Measurements from ENCODE around the gene RNF215. TPM values are rescaled to one million over a fixed set of nuclear protein-coding genes. Genes with fewer than 3 reads are reported as not detected.
A peak's percentile ranks its signal among the peaks of the same experiment; 100 is the strongest.
"Not testable (repeated sequence)": the region's sequence is repeated elsewhere in the genome, so short reads cannot be mapped to it uniquely, and the experiment has no call there.

Gene RNF215
- total RNA-seq, 1 donor from 2014 or later: 10.4 TPM

- peaks cover 2% of the 10 kb centered on the region for H3K27me3 Mint-ChIP-seq
- peaks cover 34% of the 10 kb centered on the region for H3K36me3 Mint-ChIP-seq (ENCODE audit: low read depth)
- no peaks in the 10 kb centered on the region for H3K9me3 Mint-ChIP-seq
- H3K4me3 Mint-ChIP-seq: peak within 1 kb of the TSS; percentile 95
- peak within 1 kb of the TSS; percentile 92 for H3K27ac Mint-ChIP-seq
- DNase-seq: peak; percentile 98
- intact Hi-C loops (cut with micrococcal nuclease): loop anchor here (1.0 to 2.0 kb wide), 4 partner anchors 29 to 68 kb away; partner anchors contain the start of genes CASTOR1 and RNF215
- H3K4me1 Mint-ChIP-seq: peaks cover 31% of the 10 kb centered on the region
Observed at GRCh38 chr22:30356449-30357235, 30.6 kb downstream of the RNF215 start, which contains the start of the genes CCDC157 and SF3A1. Gene CCDC157, plus strand, starts transcription at chr22:30357007. Its CDS starts 8,994 bp downstream, at chr22:30366001. Gene SF3A1, minus strand, starts transcription at chr22:30356894. Its CDS starts 102 bp downstream, at chr22:30356792.

- DNase-seq: no peak
- H3K9me3 Mint-ChIP-seq: no peaks in the 10 kb centered on the region
- intact Hi-C loops (cut with micrococcal nuclease): loop anchor here (1.0 kb wide), 1 partner anchor 48 kb away; no protein-coding TSS in a partner anchor
- H3K36me3 Mint-ChIP-seq (ENCODE audit: low read depth): peaks cover 51% of the 10 kb centered on the region
- peak overlapping the region; percentile 50 for H3K27ac Mint-ChIP-seq
- peak overlapping the region; percentile 95 for H3K4me3 Mint-ChIP-seq
- H3K4me1 Mint-ChIP-seq: peaks cover 41% of the 10 kb centered on the region
- peaks cover 2% of the 10 kb centered on the region for H3K27me3 Mint-ChIP-seq
Observed at GRCh38 chr22:30354644-30355043, 32.6 kb downstream of the RNF215 start.

- no peak overlapping the region for H3K27ac Mint-ChIP-seq
- H3K4me3 Mint-ChIP-seq: no peak overlapping the region
- DNase-seq: no peak
- peaks cover 49% of the 10 kb centered on the region for H3K4me1 Mint-ChIP-seq
- no peaks in the 10 kb centered on the region for H3K27me3 Mint-ChIP-seq
- intact Hi-C loops (cut with micrococcal nuclease): no loop called here
- peaks cover 71% of the 10 kb centered on the region for H3K36me3 Mint-ChIP-seq (ENCODE audit: low read depth)
- no peaks in the 10 kb centered on the region for H3K9me3 Mint-ChIP-seq
Observed at GRCh38 chr22:30351226-30351625, 36.0 kb downstream of the RNF215 start.

- peaks cover 37% of the 10 kb centered on the region for H3K4me1 Mint-ChIP-seq
- peak overlapping the region; percentile 83 for H3K27ac Mint-ChIP-seq
- DNase-seq: no peak
- H3K9me3 Mint-ChIP-seq: no peaks in the 10 kb centered on the region
- peak overlapping the region; percentile 25 for H3K4me3 Mint-ChIP-seq
- no peaks in the 10 kb centered on the region for H3K27me3 Mint-ChIP-seq
- H3K36me3 Mint-ChIP-seq (ENCODE audit: low read depth): peaks cover 77% of the 10 kb centered on the region
- intact Hi-C loops (cut with micrococcal nuclease): no loop called here
Observed at GRCh38 chr22:30348809-30349208, 38.4 kb downstream of the RNF215 start.

- Mint-ChIP-seq H3K27ac (peak overlapping the region; percentile 83), H3K4me1 (peaks cover 35% of the 10 kb centered on the region), H3K9me3 (no peaks in the 10 kb centered on the region), H3K36me3 (ENCODE audit: low read depth) (peaks cover 77% of the 10 kb centered on the region), H3K27me3 (no peaks in the 10 kb centered on the region), H3K4me3 (peak overlapping the region; percentile 25)
- intact Hi-C loops (cut with micrococcal nuclease): no loop called here
- DNase-seq: no peak
Observed at GRCh38 chr22:30348404-30348803, 38.8 kb downstream of the RNF215 start.

- peaks cover 77% of the 10 kb centered on the region for H3K36me3 Mint-ChIP-seq (ENCODE audit: low read depth)
- H3K4me3 Mint-ChIP-seq: peak overlapping the region; percentile 36
- no peaks in the 10 kb centered on the region for H3K27me3 Mint-ChIP-seq
- intact Hi-C loops (cut with micrococcal nuclease): no loop called here
- H3K9me3 Mint-ChIP-seq: no peaks in the 10 kb centered on the region
- H3K27ac Mint-ChIP-seq: peak overlapping the region; percentile 87
- DNase-seq: no peak
- H3K4me1 Mint-ChIP-seq: peaks cover 35% of the 10 kb centered on the region
Observed at GRCh38 chr22:30347255-30347892, 39.8 kb downstream of the RNF215 start.

- H3K27me3 Mint-ChIP-seq: no peaks in the 10 kb centered on the region
- peaks cover 22% of the 10 kb centered on the region for H3K4me1 Mint-ChIP-seq
- H3K36me3 Mint-ChIP-seq (ENCODE audit: low read depth): peaks cover 74% of the 10 kb centered on the region
Observed at GRCh38 chr22:30344447-30345200, 42.6 kb downstream of the RNF215 start.

GRCh38 chr22:30340911-30341685, 46.1 kb downstream of the RNF215 start:
- no peak overlapping the region for H3K27ac Mint-ChIP-seq
- no peak for DNase-seq
- H3K9me3 Mint-ChIP-seq: no peaks in the 10 kb centered on the region
- no peaks in the 10 kb centered on the region for H3K27me3 Mint-ChIP-seq
- no peak overlapping the region for H3K4me3 Mint-ChIP-seq
- H3K36me3 Mint-ChIP-seq (ENCODE audit: low read depth): peaks cover 83% of the 10 kb centered on the region
- peaks cover 7% of the 10 kb centered on the region for H3K4me1 Mint-ChIP-seq
- intact Hi-C loops (cut with micrococcal nuclease): no loop called here

More at GRCh38 chr22:30344447-30345200, 42.6 kb downstream of the RNF215 start:
- peak overlapping the region; percentile 48 for H3K27ac Mint-ChIP-seq
- DNase-seq: no peak
- H3K9me3 Mint-ChIP-seq: no peaks in the 10 kb centered on the region
- no peak overlapping the region for H3K4me3 Mint-ChIP-seq
- intact Hi-C loops (cut with micrococcal nuclease): loop anchor here (1.0 kb wide), 1 partner anchor 9 kb away; no protein-coding TSS in a partner anchor

- no peak overlapping the region for H3K4me3 Mint-ChIP-seq
- intact Hi-C loops (cut with micrococcal nuclease): no loop called here
- no peaks in the 10 kb centered on the region for H3K27me3 Mint-ChIP-seq
- peaks cover 86% of the 10 kb centered on the region for H3K36me3 Mint-ChIP-seq (ENCODE audit: low read depth)
- H3K4me1 Mint-ChIP-seq: peaks cover 18% of the 10 kb centered on the region
- DNase-seq: no peak
- H3K9me3 Mint-ChIP-seq: no peaks in the 10 kb centered on the region
- H3K27ac Mint-ChIP-seq: peak overlapping the region; percentile 16
Observed at GRCh38 chr22:30338802-30339201, 48.4 kb downstream of the RNF215 start.

- Mint-ChIP-seq H3K27ac (peak overlapping the region; percentile 16), H3K4me1 (peaks cover 22% of the 10 kb centered on the region), H3K36me3 (ENCODE audit: low read depth) (peaks cover 87% of the 10 kb centered on the region)
- H3K9me3 Mint-ChIP-seq; DNase-seq; H3K4me3 Mint-ChIP-seq; intact Hi-C loops (cut with micrococcal nuclease); H3K27me3 Mint-ChIP-seq: not testable (repeated sequence)
Observed at GRCh38 chr22:30338341-30338740, 48.9 kb downstream of the RNF215 start.

- Mint-ChIP-seq H3K36me3 (ENCODE audit: low read depth) (peaks cover 91% of the 10 kb centered on the region), H3K27ac (no peak overlapping the region)
- intact Hi-C loops (cut with micrococcal nuclease): no loop called here
Observed at GRCh38 chr22:30337461-30337778, 49.8 kb downstream of the RNF215 start.

GRCh38 chr22:30336752-30337460, 50.3 kb downstream of the RNF215 start:
- H3K27ac Mint-ChIP-seq: no peak overlapping the region
- DNase-seq: no peak
- H3K4me1 Mint-ChIP-seq: peaks cover 35% of the 10 kb centered on the region
- H3K9me3 Mint-ChIP-seq: no peaks in the 10 kb centered on the region
- H3K27me3 Mint-ChIP-seq: no peaks in the 10 kb centered on the region
- intact Hi-C loops (cut with micrococcal nuclease): no loop called here
- H3K4me3 Mint-ChIP-seq: no peak overlapping the region
- H3K36me3 Mint-ChIP-seq (ENCODE audit: low read depth): peaks cover 89% of the 10 kb centered on the region

More at GRCh38 chr22:30337461-30337778, 49.8 kb downstream of the RNF215 start:
- DNase-seq: no peak
- H3K4me3 Mint-ChIP-seq: no peak overlapping the region
- no peaks in the 10 kb centered on the region for H3K9me3 Mint-ChIP-seq
- H3K4me1 Mint-ChIP-seq: peaks cover 32% of the 10 kb centered on the region
- no peaks in the 10 kb centered on the region for H3K27me3 Mint-ChIP-seq
